Stomach (tissue), 4 donors: ENCODE results near the gene COL12A1.

Source experiments
- CTCF ChIP-seq, 7 experiments: fragments of 450-650 bp in 4 of 7; fragments of 200-600 bp in 3 of 7; sonication (generic) in 3 of 7; IDR thresholded peaks; one replicate each; pipeline ENCODE4 v1.5.1; 2016 to 2019; ENCODE audit warnings: antibody characterized with exemption in 7 of 7, control low read depth in 2 of 7, mild to moderate bottlenecking in 1 of 7
- POLR2A ChIP-seq, 4 donors: fragments of 450-650 bp; IDR thresholded peaks; one replicate each; pipeline ENCODE4 v1.6.1; 2016; ENCODE audit warnings: antibody characterized with exemption in 4 of 4, control low read depth in 2 of 4, mild to moderate bottlenecking in 1 of 4, moderate library complexity in 1 of 4

- no peak for TF ChIP-seq CTCF (IDR thresholded peaks at IDR 0.05)
- TF ChIP-seq POLR2A (IDR thresholded peaks at IDR 0.05), result no peak
These were observed 107.1 kb downstream of the COL12A1 start for GRCh38 chr6:75098709-75099108.
